Stimulated activated CD4-positive, alpha-beta T cell treated with anti-CD3 and anti-CD28 coated beads, Interleukin-1b, Interleukin-23, amount 100 ng/mL, for 24 hours (primary cell): ENCODE results near the gene POU6F1.
"Not testable (repeated sequence)": the region's sequence is repeated elsewhere in the genome, so short reads cannot be mapped to it uniquely, and the experiment has no call there.

Source experiments
- DNase-seq, 4 experiments: peaks; one replicate each; pipeline ENCODE4 v3.0.0-alpha.2; 2020; ENCODE audit warnings: low read depth in 4 of 4, low spot score in 1 of 4

POU6F1 gene

GRCh38 chr12:51227962-51228361 is 10.1 kb upstream of the POU6F1 start:
- no peak for DNase-seq

GRCh38 chr12:51227112-51227511 is 9.2 kb upstream of the POU6F1 start:
- DNase-seq = not testable (repeated sequence)

DNA sequence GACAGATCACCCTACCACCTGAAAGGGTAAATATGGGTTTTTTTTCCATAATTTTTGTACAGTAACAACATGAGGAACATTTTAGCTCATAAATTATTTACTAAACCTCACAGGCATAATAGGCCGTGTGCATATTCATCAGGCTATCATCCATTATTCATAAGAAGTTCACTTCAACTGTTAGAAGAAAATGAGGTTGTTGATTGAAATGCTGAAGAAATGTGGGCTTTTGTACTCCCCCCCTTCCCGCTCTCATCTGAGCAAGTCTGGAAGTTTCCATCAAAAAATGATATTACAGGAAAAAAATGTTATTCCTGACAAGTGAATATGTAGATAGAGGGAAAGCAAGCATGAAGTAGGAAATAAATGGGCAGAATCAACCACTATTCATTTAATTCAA is 7.9 kb upstream of the POU6F1 start:
- no peak for DNase-seq

DNA sequence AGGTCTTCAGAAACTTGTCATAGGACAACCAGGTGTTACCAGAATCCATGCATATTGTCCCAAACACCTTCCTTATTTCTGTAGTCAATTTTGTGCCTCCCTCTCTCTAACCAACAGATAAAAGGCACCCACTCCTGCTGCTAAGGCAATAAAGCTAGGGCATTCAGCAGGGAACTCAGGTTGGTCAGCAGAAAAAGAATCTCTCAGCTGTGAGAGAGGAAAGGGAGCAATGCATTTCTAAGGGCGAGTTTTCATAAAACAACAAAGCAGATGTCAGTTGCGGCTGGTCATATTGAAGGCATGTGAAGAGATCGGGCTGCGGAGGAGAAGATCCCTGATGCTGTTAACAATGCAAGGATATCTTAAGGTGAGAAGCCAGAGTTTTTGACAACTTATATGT is 7.4 kb upstream of the POU6F1 start:
- no peak for DNase-seq

DNA sequence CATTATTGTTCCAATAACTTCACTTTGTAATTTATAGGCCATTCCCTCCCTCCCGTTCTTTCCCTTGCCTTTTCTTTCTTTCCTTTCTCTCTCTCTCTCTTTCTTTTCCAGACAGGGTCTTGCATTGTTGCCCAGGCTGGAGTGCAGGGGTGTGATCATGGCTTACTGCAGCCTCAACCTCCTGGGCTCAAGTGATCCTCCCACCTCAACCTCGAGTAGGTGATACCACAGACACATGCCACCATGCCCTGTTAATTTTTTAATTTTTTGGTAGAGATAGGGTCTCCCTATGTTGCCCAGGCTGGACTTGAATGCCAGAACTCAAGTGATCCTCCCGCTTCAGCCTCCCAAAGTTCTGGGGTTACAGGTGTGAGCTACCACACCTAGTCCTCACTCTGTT is 6.8 kb upstream of the POU6F1 start:
- no peak for DNase-seq

GRCh38 chr12:51222461-51222860 is 4.6 kb upstream of the POU6F1 start:
- no peak for DNase-seq

GRCh38 chr12:51219857-51220256 is 2.0 kb upstream of the POU6F1 start:
- DNase-seq = not testable (repeated sequence)

GRCh38 chr12:51219322-51219721 is 1.5 kb upstream of the POU6F1 start:
- no peak for DNase-seq

- DNase-seq = no peak
These were observed 822 bp upstream of the POU6F1 start for GRCh38 chr12:51218607-51219161.

DNA sequence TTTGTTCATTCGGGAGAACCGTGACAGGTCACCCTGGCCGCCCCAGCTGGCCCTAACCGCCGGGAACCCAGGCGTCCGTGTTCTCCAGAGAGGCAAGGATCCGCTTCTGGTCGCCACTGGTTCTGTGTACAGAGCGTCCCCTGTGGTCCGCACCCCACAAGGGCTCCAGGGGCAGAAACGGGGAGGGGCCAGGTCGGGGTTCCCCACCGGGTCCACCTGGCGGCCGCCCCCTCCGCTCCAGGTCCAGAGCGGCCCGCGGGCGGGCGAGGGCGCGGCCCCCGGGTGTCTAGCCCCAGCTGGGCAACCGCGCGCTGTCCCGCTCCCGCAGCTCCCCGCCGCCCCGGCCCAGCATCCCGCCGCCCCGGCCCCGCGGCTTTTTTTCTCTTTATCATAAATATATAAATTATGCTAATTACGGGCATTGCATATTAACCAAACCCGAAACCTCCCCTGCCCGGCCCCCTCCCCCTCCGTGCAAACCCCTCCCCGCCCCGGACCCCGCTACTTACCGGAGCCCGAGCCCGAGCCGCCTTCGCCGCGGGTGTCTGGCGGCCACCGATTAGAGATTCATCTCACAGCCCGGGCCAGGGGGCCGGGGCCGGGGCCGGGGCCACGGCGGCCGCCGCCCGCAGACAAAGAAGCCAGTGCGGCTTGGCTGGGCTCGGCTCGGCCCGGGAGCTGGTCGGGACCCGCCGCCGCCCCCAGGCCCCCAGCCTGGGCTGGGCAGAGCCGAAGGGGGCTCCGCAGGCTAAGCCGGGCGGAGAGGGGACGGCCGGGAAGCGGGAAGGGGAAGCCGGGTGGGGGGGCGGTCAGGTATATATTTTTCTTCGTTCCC is 512 bp downstream of the POU6F1 start:
- DNase-seq = peak in 2 of 4 experiments; percentile 14 to 29

GRCh38 chr12:51216642-51217041 is 1.2 kb downstream of the POU6F1 start:
- DNase-seq = no peak

DNA sequence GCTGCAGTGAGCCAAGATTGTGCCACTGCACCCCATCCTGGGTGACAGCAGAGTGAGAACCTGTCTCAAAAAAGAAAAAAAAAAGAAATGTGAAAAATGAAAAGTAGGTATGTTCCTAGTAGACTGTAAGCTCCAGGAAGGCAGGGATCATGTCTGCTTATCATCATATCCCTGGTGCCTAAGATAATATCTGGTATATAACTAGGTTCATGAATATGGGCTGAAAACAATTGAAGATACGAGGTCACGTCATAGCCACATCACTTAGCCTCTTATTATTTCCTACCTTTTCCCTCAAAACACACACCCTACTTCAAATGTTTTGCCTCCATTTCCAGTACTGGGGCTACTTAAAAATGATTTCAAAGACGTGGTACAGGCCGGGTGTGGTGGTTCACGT is 3.0 kb downstream of the POU6F1 start:
- no peak for DNase-seq

DNA sequence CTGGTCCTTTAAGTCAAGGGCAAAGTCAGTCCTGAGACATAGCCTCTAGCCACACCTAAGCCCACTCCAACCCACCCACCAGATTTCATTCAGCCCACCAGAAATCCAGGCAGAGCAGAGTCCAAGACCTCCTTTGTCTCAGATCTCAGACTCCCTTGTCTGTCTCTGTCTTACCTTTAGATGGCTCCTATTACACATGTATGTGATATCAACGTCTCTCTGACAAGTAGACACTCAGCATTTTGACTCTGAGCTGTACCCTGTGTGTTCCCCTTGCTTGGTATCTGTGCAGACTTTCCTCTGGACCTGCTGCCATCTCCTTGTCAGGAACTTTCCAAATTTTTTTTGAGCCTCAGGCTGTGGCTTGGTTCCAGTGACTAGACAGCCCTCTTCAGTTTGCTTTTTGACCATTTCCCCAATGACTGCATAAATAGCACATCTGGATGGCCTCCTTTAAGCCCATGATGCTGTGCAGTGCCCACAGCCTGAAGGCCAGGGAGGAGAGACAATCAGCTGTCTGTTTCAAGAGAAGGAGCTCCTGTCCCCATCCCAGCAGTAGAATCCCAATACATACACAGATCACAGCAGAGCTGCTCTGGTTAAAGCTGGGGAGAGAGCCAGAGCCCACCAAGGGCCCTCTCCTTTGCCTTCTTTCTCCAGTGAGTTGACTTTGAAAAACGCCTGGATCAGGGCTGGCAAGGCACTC is 7.0 kb downstream of the POU6F1 start:
- no peak for DNase-seq

DNA sequence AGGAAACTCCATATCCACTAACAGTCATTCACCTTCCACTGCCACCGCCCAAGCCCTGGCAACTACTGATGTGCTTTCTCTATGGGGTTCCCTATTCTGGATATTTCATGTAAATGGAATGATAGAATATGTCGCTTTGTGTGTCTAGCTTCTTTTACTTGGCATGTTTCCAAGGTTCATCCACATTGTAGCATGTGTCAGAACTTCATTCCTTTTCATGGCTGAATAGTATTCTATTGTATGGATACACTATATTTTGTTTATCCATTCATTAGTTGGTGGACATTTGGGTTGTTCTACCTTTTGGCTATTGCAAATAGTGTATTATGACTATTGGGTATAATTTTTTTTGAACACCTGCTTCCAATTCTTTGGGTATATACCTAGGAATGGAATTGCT is 8.6 kb downstream of the POU6F1 start:
- no peak for DNase-seq

- DNase-seq = no peak
These were observed 9.7 kb downstream of the POU6F1 start for GRCh38 chr12:51208016-51208660.

DNA sequence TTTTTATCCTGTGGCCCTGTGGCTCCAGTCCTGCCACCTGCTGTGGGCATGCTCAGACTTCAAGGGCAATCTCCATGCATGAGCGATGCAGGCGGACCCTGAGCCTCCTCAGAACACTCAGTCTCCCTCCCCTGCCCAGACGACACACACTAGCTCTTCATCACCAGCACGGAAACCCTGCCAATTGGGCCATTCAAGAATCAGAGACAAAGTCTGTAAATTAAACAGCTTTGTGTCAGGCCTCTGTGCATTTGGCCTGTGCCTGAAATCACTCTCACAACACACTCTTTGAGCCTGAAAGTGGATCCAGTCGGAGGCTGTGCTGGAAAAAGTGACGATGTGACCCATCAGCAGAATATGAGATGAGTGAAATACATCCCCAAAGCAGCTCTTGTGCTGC is 12.5 kb downstream of the POU6F1 start:
- DNase-seq = no peak

DNA sequence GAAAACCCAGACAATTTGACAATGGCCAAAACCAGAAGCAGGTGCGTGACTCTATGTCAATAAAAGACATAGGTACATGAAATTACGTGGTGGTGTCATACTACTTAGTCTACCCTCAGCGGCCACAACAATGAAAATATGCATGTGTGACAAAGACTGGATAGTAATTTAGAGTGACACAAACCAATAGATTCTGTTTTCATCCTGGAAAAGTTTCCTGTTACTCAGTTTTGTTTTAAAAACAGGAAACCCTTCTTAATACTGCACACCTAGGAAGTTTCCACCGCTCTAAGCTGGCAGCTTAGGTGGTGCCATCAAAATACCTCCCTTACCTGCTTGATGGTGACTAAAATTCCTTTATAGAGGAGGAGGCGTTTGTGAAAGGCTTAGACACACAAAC is 15.1 kb downstream of the POU6F1 start:
- no peak for DNase-seq

DNA sequence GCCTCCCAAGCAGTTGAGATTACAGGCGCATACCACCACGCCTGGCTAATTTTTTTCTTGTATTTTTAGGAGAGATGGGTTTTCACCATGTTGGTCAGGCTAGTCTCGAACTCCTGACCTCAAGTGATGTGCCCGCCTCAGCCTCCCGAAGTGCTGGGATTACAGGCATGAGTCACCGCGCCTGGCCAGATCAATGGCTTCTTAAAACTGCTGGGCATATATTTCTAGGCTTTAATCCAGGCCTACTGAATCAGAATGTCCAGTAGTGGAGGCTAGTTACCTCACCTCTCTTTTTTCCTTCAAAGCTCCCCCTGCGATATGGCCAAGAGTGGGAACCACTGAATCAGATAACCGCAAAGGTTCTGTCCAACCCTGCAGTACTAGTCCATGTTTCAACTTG is 17.1 kb downstream of the POU6F1 start:
- no peak for DNase-seq

GRCh38 chr12:51200156-51200555 is 17.7 kb downstream of the POU6F1 start:
- no peak for DNase-seq

DNA sequence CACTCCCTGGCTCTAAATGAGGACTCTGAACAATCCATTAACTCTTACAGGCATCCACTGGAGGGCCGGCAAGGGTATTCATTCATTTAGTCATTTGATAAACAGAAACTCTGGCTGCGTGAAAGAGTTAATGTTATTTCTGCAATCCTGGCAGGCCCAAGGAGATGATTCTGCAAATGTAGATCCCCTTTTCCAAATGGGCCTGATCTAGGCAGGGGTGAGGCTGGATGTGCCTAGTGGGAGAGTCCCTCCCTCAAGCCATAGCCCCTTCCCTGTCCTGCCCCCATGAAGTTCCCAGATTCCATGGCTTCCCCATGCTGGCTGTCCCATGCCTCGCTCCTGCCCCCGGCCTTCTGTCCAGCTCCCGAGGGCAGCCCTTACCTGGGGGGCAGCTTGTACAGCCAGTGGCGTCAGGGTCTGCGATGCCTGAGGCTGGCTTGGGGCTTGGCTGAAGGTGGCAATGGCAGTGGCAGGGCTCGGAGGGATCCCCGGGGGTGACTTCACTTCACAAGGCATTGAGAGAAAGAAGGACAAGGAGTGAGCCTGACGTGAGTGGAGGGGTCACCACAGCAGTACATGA is 18.4 kb downstream of the POU6F1 start:
- DNase-seq = no peak

DNA sequence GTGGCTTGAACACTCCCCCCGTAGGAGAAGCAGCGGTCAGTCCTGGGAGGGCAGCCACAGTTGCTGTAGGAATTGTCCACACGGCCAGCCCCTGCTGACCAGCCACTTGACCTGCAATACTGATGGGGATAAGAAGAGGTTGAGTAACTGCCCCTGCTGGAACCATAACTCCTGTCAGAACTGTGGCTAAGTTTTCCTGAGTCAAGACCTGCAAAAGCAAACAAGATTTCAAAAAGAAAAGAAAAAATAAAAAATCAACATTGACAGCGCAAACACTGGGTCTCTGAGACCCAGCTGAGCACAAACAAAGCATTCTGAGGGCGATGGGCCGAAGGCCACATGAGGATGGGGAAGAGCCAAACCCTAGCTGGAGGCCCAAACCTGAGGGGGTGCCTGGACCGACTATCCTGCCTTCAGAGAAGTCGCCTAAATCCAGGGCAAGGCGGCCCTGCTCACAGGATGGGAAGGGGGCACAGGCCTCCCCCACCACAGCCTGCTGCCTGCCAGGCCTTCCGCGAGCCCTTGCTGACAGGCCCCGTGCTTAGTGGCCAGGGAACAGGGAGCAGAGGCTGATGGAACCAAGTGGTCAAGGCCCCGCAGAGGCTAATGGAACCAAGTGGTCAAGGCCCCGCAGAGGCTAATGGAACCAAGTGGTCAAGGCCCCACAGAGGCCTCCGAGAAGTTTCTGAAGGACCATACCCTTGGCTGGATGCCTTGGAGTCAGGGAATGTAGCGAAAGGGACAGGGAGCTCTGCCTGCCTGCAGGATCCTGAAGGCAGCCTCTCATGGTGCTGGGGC is 19.1 kb downstream of the POU6F1 start:
- no peak for DNase-seq
